ENCODE data around the gene LGALSL.
"Not testable (repeated sequence)": the region's sequence is repeated elsewhere in the genome, so short reads cannot be mapped to it uniquely, and the experiment has no call there.

LGALSL gene

DNA sequence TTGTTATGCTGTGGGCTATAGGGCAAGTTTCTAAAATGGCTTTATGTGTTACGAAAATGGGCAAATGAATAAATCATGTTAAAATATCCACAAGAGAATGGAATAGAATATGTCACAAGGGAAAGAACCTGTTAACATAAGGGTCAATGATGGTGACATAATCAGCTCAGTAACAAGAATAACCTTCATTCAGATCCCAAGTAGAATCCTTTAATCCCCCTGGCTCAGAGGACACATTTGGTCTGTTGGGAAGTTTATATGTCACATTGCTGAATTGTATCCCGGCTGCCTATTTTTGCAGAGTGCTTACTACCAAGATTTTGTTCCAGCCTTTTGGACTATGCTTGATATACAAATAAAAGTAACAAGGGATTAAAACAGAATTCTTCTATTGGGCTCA, 13.1 kb upstream of the LGALSL start:
- no peak overlapping the region for H3K9ac ChIP-seq (ENCODE audit: low read length)
- TF ChIP-seq EZH2 (optimal IDR thresholded peaks at IDR 0.05; ENCODE audit: low read depth, low read length) (no peak), EZH2phosphoT487 (IDR thresholded peaks at IDR 0.05; ENCODE audit: low read length) (no peak)
- TF ChIP-seq, protein P1, sequence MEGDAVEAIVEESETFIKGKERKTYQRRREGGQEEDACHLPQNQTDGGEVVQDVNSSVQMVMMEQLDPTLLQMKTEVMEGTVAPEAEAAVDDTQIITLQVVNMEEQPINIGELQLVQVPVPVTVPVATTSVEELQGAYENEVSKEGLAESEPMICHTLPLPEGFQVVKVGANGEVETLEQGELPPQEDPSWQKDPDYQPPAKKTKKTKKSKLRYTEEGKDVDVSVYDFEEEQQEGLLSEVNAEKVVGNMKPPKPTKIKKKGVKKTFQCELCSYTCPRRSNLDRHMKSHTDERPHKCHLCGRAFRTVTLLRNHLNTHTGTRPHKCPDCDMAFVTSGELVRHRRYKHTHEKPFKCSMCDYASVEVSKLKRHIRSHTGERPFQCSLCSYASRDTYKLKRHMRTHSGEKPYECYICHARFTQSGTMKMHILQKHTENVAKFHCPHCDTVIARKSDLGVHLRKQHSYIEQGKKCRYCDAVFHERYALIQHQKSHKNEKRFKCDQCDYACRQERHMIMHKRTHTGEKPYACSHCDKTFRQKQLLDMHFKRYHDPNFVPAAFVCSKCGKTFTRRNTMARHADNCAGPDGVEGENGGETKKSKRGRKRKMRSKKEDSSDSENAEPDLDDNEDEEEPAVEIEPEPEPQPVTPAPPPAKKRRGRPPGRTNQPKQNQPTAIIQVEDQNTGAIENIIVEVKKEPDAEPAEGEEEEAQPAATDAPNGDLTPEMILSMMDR (IDR thresholded peaks at IDR 0.05; ENCODE audit: low read length), result no peak
- no peak overlapping the region for H3K4me2 ChIP-seq (ENCODE audit: low read depth, low read length)
- no peak overlapping the region for H2AFZ ChIP-seq (ENCODE audit: low read length)
- H3K79me2 ChIP-seq (ENCODE audit: low read length), result no peaks in the 10 kb centered on the region
- DNase-seq, result no peak
- H3K27me3 ChIP-seq (replicated peaks; ENCODE audit: insufficient read depth, low read length), result no peaks in the 10 kb centered on the region
- H3K9me3 ChIP-seq (replicated peaks; ENCODE audit: insufficient read depth, low read length), result no peaks in the 10 kb centered on the region
- no peak overlapping the region for H3K27ac ChIP-seq (ENCODE audit: low read length)
- H3F3A ChIP-seq (ENCODE audit: insufficient read depth, low read length), result no peaks in the 10 kb centered on the region
- H3K9me2 ChIP-seq (replicated peaks; ENCODE audit: insufficient read depth, low read length), result no peaks in the 10 kb centered on the region
- H4K20me1 ChIP-seq (ENCODE audit: insufficient read depth, low read length), result no peaks in the 10 kb centered on the region
- H3K4me3 ChIP-seq (ENCODE audit: low read length), result no peak overlapping the region
- H3K36me3 ChIP-seq (replicated peaks; ENCODE audit: insufficient read depth, low read length), result no peaks in the 10 kb centered on the region
- peaks cover 7% of the 10 kb centered on the region for H3K4me1 ChIP-seq (ENCODE audit: low read length)

DNA sequence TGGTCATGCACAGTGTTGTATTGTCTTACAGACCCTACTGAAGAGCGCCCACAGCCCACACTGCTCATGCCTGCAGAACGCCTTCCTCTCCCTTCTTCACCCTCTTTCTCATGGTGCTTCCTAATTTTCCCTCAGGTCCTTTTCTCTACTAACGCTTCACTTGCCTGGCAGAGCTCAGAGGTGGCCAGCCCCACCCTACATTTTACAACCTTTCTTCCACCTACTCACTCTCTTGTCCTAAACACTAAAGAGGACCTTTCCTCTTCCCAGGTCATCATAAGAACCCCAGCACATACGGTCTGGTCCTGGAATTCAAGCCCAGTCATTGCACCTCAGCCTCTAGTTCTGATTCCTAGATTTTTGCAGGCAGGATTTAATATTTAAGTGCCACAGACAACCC, 11.7 kb upstream of the LGALSL start:
- Histone ChIP-seq H3K27me3 (replicated peaks; ENCODE audit: insufficient read depth, low read length) (no peaks in the 10 kb centered on the region), H3K4me2 (ENCODE audit: low read depth, low read length) (no peak overlapping the region), H3F3A (ENCODE audit: insufficient read depth, low read length) (no peaks in the 10 kb centered on the region), H3K4me3 (ENCODE audit: low read length) (no peak overlapping the region), H3K4me1 (ENCODE audit: low read length) (peaks cover 8% of the 10 kb centered on the region), H4K20me1 (ENCODE audit: insufficient read depth, low read length) (no peaks in the 10 kb centered on the region), H3K9me3 (replicated peaks; ENCODE audit: insufficient read depth, low read length) (no peaks in the 10 kb centered on the region), H3K27ac (ENCODE audit: low read length) (no peak overlapping the region), H3K9ac (ENCODE audit: low read length) (no peak overlapping the region), H3K79me2 (ENCODE audit: low read length) (no peaks in the 10 kb centered on the region), H3K9me2 (replicated peaks; ENCODE audit: insufficient read depth, low read length) (no peaks in the 10 kb centered on the region), H3K36me3 (replicated peaks; ENCODE audit: insufficient read depth, low read length) (no peaks in the 10 kb centered on the region), H2AFZ (ENCODE audit: low read length) (no peak overlapping the region)
- no peak for DNase-seq
- TF ChIP-seq, protein P1 (IDR thresholded peaks at IDR 0.05; ENCODE audit: low read length), result no peak
- TF ChIP-seq EZH2 (optimal IDR thresholded peaks at IDR 0.05; ENCODE audit: low read depth, low read length) (no peak), EZH2phosphoT487 (IDR thresholded peaks at IDR 0.05; ENCODE audit: low read length) (no peak)

GRCh38 chr2:64442801-64443429, 11.0 kb upstream of the LGALSL start:
- no peak for DNase-seq
- Histone ChIP-seq H3K9me3 (replicated peaks; ENCODE audit: insufficient read depth, low read length) (no peaks in the 10 kb centered on the region), H3K79me2 (ENCODE audit: low read length) (no peaks in the 10 kb centered on the region), H4K20me1 (ENCODE audit: insufficient read depth, low read length) (no peaks in the 10 kb centered on the region), H3K4me1 (ENCODE audit: low read length) (peaks cover 8% of the 10 kb centered on the region), H3F3A (ENCODE audit: insufficient read depth, low read length) (no peaks in the 10 kb centered on the region), H2AFZ (ENCODE audit: low read length) (no peak overlapping the region), H3K9ac (ENCODE audit: low read length) (no peak overlapping the region), H3K27me3 (replicated peaks; ENCODE audit: insufficient read depth, low read length) (no peaks in the 10 kb centered on the region), H3K4me2 (ENCODE audit: low read depth, low read length) (no peak overlapping the region), H3K36me3 (replicated peaks; ENCODE audit: insufficient read depth, low read length) (no peaks in the 10 kb centered on the region), H3K4me3 (ENCODE audit: low read length) (no peak overlapping the region), H3K27ac (ENCODE audit: low read length) (no peak overlapping the region), H3K9me2 (replicated peaks; ENCODE audit: insufficient read depth, low read length) (no peaks in the 10 kb centered on the region)
- TF ChIP-seq EZH2 (optimal IDR thresholded peaks at IDR 0.05; ENCODE audit: low read depth, low read length) (no peak), EZH2phosphoT487 (IDR thresholded peaks at IDR 0.05; ENCODE audit: low read length) (no peak)
- TF ChIP-seq, protein P1 (IDR thresholded peaks at IDR 0.05; ENCODE audit: low read length), result no peak

- H3K27ac ChIP-seq (ENCODE audit: low read length); H2AFZ ChIP-seq (ENCODE audit: low read length); H3K9me2 ChIP-seq (replicated peaks; ENCODE audit: insufficient read depth, low read length); H3F3A ChIP-seq (ENCODE audit: insufficient read depth, low read length); H3K9ac ChIP-seq (ENCODE audit: low read length); H4K20me1 ChIP-seq (ENCODE audit: insufficient read depth, low read length); H3K9me3 ChIP-seq (replicated peaks; ENCODE audit: insufficient read depth, low read length); H3K4me1 ChIP-seq (ENCODE audit: low read length); H3K27me3 ChIP-seq (replicated peaks; ENCODE audit: insufficient read depth, low read length); H3K36me3 ChIP-seq (replicated peaks; ENCODE audit: insufficient read depth, low read length); H3K4me3 ChIP-seq (ENCODE audit: low read length); H3K79me2 ChIP-seq (ENCODE audit: low read length): not testable (repeated sequence)
- DNase-seq, result peak; percentile 21
- peak overlapping the region; percentile 31; the same call in 1 of the 2 replicates for H3K4me2 ChIP-seq (ENCODE audit: low read depth, low read length)
These were observed 8.0 kb upstream of the LGALSL start for GRCh38 chr2:64445970-64446369.
